DMS153 (cell line): ENCODE measurements around the gene KCNG3.
"Not testable (repeated sequence)": the region's sequence is repeated elsewhere in the genome, so short reads cannot be mapped to it uniquely, and the experiment has no call there.

ENCODE experiments used
- DNase-seq: peaks from one replicate; lab custom pipeline; 2025; lab: John Stamatoyannopoulos, UW

Gene KCNG3

DNA sequence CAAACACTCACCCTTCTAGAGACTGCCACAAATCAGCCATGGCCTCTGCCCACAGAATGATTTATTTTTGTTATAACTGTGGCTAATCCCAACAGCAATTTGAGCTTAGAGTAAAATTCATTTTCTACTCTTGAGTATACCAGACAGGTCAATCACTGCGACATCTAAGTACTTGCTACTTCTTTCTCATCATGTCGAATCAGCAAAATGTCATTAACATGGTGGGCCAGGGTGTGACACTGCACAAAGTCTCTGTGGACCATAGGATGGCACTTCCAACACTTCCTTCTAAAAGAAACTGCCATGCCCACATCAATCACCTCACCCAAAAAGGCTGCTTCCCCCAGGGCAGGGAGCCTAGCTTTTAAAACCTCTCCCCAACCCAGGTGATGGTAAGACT is 64.4 kb downstream of the KCNG3 start:
- DNase-seq: no peak

DNA sequence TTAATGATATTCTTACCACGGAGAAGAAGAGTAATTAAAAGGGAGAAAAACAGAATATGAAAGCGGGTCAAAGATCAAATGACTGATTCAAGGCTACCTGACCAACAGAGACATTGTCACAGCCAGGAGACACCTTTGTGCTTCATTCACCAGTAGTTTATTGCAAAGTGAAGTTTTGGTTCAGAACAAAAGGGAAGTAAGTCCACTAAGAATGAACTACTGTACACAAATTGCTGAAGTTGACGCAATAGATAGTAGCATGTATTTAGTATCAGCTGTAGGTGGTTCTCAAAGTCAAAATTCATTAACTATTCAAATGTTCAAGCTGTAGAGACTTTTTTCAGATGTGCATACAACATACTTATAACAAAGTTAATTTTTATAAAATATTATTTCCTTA is 68.1 kb downstream of the KCNG3 start:
- DNase-seq: no peak

DNA sequence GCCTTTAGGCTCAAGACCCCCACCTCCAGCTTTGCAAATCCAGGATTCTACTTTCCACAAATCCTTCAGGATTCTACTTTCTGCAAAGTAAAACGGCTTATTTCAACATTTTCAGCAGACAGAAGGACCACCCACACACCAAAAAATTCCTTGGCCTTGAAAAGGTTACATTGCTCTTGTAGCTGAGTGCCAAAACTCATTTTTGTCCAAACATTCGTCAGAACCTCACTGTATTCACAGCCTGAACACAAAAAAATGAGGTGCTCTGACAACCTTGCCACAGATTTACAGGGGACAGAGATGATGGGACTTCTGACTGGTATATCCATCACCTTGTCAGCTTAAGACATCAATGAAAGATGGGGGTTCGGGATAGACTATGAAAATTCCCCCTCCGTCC is 69.7 kb downstream of the KCNG3 start:
- no peak for DNase-seq

DNA sequence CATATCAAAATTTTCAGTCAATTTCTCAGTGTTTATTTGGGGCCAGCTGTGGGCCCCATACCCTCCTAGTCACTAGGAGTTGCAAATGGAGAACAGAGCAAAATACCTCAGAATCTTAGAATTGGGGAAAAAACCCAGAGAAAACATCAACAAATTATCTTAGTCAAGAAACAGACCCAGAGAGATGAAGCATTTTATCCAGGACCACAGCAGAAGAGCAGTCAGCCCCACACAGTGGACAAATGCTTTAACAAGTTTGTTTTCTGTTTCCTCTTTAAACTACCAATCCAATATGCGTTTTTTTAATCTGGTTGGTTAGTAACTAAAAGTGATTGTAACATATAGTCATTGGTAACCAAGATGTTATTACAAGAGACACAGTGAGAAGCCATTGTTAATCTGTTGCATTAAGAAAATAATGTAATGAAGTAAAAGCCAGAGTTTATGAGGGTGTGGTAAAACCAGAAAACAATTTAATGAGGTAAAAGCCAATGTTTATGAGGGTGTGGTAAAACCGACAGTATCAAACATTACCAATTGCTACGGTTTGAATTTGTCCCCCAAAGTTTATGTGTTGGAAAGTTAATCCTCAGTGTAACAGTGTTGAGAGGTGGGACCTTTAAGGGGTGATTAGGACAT is 72.1 kb downstream of the KCNG3 start:
- DNase-seq: no peak

DNA sequence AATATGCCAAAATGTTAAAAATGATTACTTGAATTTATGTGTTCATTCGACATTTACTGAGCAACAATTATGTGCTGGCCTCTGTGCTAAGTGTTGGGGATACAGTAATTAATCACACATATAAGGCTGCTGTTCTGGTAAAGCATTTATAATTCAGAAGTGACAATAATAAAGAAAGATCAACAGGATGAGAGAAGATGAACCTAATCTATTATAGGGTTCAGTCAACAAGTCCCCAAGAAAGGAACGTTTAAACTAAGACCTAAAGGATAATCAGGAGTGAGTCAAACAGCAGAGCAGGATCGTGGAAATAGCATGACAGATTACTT is 72.7 kb downstream of the KCNG3 start:
- no peak for DNase-seq

DNA sequence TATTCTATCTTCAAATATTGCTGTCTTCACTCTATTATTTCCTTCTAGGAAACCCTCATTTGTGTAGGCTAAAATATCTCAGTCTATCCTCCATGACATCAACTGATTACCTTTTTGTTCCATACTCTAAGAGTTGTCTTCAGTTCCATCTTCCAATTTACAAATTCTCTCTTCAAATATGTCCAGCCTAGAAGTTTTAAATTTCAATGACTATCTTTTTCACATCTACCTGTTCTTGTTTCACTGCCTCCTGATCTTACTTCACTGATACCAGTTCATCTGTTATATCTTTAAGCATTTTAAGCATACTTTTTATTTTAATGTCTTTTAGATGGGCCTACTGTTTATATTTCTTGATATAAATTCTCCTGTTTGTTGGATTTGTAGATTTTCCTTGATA is 79.1 kb downstream of the KCNG3 start:
- no peak for DNase-seq

DNA sequence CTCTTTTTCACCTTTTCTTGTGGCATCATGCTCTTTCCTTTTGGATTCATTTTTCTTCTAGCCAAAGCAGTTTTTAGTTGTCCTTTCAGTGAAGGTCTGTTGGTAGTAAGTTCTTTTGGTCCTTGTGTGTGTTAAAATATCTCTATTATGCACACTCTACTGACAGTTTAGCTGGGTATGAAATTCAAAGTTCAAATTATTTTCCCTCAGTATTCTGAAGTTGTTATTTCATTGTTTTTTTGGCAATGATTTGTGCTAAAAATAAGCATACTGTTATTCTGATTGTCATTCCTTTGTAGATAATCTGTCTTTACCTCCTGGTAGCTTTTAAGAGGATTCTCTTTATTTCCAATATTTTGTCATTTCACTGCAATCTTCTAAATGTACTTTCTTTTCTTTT is 79.6 kb downstream of the KCNG3 start:
- DNase-seq: no peak

DNA sequence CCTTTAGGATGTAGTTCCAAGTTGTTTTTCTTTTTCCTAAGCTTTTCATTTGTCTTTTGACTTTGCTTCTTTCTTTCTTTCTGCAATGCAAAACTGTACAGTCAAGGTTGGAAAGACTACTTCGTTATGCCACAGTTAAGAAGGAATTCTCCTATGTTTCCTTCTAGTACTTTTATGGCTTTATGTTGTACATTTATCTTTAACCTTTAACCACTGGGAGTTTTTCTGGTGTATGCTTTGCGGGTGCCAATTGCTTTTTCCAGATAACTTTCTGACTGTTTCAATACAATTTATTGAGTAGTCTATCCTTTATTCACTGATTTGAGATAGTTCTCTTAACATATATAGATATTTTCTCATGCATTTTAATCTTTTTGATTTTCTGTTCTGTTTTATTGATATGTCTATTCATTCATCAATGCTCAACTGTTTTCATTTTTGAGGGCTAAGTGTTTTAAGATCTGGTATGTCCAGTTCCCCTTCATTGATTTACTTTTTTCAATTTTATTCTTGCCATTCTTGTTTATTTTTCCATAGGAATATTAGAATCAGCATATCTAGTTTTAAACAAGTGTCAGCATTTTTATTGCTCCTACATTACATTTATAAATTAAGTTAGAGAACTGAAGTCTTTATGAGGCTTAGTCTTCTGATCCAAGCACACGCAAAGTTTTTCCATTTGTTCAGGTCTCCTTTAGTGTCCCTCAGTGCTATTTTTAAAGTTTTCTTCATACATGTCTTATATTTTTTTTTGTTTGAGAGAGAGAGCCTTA is 82.9 kb downstream of the KCNG3 start:
- no peak for DNase-seq

DNA sequence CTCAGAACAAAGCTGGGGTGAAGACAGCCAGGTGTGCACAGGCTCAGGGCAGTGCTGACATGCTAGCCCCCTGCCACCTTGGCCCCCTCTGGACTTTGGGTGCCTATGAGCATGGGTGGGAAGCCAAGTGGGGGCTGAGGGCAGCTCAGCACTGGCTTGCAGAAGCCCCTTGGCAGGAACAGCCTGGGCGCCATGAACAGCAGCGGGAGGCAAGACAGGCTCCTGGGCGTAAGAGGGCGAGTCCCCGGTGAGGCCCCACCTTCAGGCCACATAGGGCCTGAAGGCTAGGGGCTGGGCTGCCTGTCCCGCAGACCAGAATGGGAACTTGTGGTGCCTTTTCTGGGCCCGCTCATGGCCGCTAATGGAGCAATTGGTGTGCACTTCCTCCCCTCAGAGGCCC is 85.8 kb downstream of the KCNG3 start:
- DNase-seq: no peak

DNA sequence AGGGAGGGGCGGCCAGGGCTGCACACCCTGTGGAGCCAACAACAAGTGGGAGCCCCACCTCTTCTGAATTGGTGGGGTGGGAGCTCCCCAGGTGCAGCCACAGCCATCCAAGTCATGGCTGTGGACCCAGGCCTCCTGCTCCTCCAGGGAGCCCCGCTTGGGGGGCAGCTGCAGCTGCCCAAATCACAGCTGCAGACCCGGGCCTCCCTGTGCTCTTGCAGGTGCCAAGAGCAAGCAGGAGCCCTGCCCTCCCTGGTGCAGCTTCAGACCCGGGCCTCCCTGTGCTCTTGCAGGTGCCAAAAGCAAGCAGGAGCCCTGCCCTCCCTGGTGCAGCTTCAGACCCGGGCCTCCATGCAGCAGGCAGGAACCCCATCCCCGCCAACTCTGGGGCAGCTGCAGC is 86.3 kb downstream of the KCNG3 start:
- no peak for DNase-seq

DNA sequence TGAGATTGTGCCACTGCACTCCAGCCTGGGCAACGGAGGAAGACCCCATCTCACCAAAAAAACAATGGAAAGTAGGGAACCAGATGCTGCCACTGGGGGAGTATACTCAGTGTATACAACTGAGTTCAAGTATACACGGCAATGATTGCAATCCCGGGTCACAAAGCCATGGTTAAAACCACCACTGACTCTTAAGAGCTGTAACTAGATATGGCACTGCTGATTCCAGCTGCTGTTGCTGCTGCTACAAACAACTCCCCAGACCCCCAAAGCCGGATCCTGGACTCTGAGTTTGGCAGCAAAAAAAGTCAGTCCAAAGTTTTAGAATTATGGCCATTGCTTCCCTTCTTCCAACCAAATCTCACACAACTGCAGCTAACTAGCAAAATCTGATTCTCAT is 89.1 kb downstream of the KCNG3 start:
- DNase-seq: no peak

DNA sequence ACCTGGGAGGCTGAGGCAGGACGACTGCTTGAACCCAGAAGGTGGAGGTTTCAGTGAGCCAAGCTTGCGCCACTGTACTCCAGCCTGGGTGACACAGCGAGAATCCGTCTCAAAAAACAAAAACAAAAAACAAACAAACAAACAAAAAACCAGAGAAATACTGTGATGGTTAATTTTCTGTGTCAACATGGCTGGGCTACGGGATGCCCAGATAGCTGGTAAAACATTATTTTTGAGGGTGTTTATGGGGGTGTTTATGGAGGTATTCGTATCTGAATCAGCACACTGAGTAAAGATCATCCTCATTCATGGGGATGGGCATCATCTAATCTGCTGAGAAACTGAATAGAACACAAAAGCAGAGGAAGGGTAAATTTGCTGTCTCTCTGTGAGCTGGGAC is 92.0 kb downstream of the KCNG3 start:
- DNase-seq: no peak

DNA sequence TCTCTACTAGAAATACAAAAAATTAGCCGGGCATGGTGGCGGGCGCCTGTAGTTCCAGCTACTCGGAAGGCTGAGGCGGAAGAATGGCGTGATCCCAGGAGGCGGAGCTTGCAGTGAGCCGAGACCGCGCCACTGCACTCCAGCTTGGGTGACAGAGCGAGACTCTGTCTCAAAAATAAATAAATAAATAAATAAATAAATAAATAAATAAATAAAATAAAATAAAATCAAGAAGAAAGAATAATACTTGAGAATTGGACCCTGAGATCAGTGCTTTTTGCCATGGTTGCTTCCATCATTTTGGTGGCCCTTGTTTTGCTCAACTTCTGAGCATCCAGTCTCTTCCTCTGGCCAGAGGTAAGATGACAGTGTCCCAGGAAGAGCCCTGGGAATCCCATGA is 95.7 kb downstream of the KCNG3 start:
- not testable (repeated sequence) for DNase-seq

DNA sequence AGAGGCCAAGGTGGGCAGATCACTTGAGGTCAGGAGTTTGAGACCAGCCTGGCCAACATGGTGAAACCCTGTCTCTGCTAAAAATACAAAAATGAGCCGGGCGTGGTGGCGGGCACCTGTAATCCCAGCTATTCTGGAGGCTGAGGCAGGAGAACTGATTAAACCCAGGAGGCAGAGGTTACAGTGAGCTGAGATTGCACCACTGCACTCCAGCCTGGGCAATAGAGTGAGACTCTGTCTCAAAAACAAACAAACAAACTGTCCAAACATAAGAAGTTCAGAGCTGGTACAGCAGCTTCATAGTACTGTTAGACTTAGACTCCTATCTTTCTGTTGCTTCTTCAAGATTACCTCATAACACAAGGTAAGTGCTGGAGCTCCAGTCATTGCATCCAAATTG is 100.5 kb downstream of the KCNG3 start:
- DNase-seq: not testable (repeated sequence)

DNA sequence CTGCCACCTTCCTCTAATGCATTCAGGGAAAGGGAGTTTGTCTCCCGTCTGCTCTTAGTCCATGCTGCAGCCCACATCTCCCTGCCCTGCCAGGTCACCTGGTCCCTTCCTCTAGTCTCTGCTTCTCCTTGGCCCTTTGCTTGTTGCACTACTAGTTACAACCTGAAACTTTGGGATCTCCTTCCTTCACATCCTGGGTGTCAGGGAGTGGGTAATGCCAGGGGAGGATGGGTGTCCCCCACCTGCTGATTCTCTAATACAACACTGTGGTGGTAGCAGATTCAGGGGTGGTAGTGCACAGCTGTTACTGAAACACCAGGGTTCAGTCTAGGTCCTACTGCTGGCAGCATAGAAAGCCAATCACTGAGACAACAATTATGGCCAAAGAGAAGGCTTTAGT is 101.6 kb downstream of the KCNG3 start:
- DNase-seq: no peak
